HCT116 (cell line): ENCODE results near the gene GNAT1. TPM values are rescaled to one million over a fixed set of nuclear protein-coding genes. Genes with fewer than 3 reads are reported as not detected.

Source experiments
- ATAC-seq: fragments of 200-7000 bp; cut with Tn5 transposase; 2 replicates; pipeline ENCODE4 v1.9.1; 2020; ENCODE audit warnings: mild to moderate bottlenecking, moderate library complexity
- Bru-seq: library from RNA; stranded (reverse); fragments of 400-500 nt; gene quantifications from one replicate; lab custom pipeline; 2021; lab: Mats Ljungman, UMichigan
- BruChase-seq, 2 experiments: library from RNA; stranded (reverse); fragments of 400-500 nt; gene quantifications; one replicate each; lab custom pipeline; 2021; lab: Mats Ljungman, UMichigan
- BruUV-seq: library from RNA; stranded (reverse); fragments of 400-500 nt; replicated peaks from 2 replicates; lab custom pipeline; 2021; lab: Mats Ljungman, UMichigan
- CTCF ChIA-PET: fragments of 300-600 bp; sonication (Branson Sonifier 250); formaldehyde crosslinking; loops from one replicate; lab custom pipeline; 2021; ENCODE audit warnings: antibody characterized with exemption; lab: Charles Lee
- POLR2A ChIA-PET: fragments of 300-600, 350-600 bp; sonication (Branson Sonifier 250); formaldehyde crosslinking; loops from one replicate; lab custom pipeline; 2021; ENCODE audit warnings: antibody characterized with exemption; lab: Charles Lee
- RAD21 ChIA-PET, 2 experiments: fragments of 300-600 bp; sonication (Branson Sonifier 250); formaldehyde crosslinking; loops; one replicate each; lab custom pipeline; 2023; ENCODE audit warnings: low total read pairs in 2 of 2; ENCODE audit not compliant: uncharacterized antibody in 2 of 2, unreplicated experiment in 2 of 2, low non-redundant PET in 1 of 2; lab: Charles Lee
- DNase-seq: peaks from one replicate; pipeline ENCODE4 v3.0.0-alpha.2; 2010; ENCODE audit warnings: low read depth, low spot score
- H2AFZ ChIP-seq: fragments of 200-600 bp; shearing (Covaris generic), sonication (generic); 2 replicates; pipeline ENCODE4 v1.6.1; 2017; ENCODE audit warnings: low read depth, mixed run types, mixed read lengths, antibody characterized with exemption, low read length; ENCODE audit not compliant: poor library complexity, severe bottlenecking
- H3K27ac ChIP-seq: 2 replicates; pipeline ENCODE4 v1.5.1; 2012; ENCODE audit warnings: low read depth, low read length
- H3K27me3 ChIP-seq: fragments of 200-600 bp; sonication (generic); 2 replicates; pipeline ENCODE4 v1.6.1; 2016; ENCODE audit warnings: mixed run types, low read length, mixed read lengths; ENCODE audit not compliant: insufficient read depth
- H3K36me3 ChIP-seq, 2 experiments: fragments of 200-500 bp in 1 of 2; fragments of 200-600 bp in 1 of 2; sonication (Bioruptor generic) in 1 of 2; sonication (generic) in 1 of 2; 2 replicates each; pipeline versions ENCODE4 v1.5.1 to v1.6.1; 2014 to 2016; ENCODE audit warnings: low read length in 2 of 2, inconsistent platforms in 1 of 2, mixed read lengths in 1 of 2, mixed run types in 1 of 2; ENCODE audit not compliant: insufficient read depth in 2 of 2, control insufficient read depth in 1 of 2
- H3K4me1 ChIP-seq, 2 experiments: fragments of 200-600 bp in 1 of 2; sonication (generic) in 1 of 2; 2 replicates each; pipeline versions ENCODE4 v1.5.1 to v1.6.1; 2012 to 2017; ENCODE audit warnings: low read length in 2 of 2, inconsistent platforms in 1 of 2, mild to moderate bottlenecking in 1 of 2, mixed read lengths in 1 of 2, mixed run types in 1 of 2, moderate library complexity in 1 of 2; ENCODE audit not compliant: insufficient read depth in 2 of 2, control insufficient read depth in 1 of 2
- H3K4me2 ChIP-seq: fragments of 200-600 bp; sonication (generic); 2 replicates; pipeline ENCODE4 v1.6.1; 2017; ENCODE audit warnings: mixed run types, low read length, mixed read lengths
- H3K4me3 ChIP-seq, 2 experiments: fragments of 200-600 bp in 1 of 2; sonication (generic) in 1 of 2; replicated peaks in 1 of 2; 2 replicates each; pipeline ENCODE4 v1.5.1; 2011 to 2016; ENCODE audit warnings: low read length in 2 of 2, control low read depth in 1 of 2, low read depth in 1 of 2, mild to moderate bottlenecking in 1 of 2, mixed read lengths in 1 of 2, mixed run types in 1 of 2
- H3K79me2 ChIP-seq: fragments of 200-600 bp; sonication (generic); 2 replicates; pipeline ENCODE4 v1.6.1; 2017; ENCODE audit warnings: mild to moderate bottlenecking, mixed run types, low read length, moderate library complexity, mixed read lengths; ENCODE audit not compliant: insufficient read depth
- H3K9ac ChIP-seq: fragments of 200-600 bp; sonication (generic); 2 replicates; pipeline ENCODE4 v1.6.1; 2016; ENCODE audit warnings: low read length, mixed read lengths
- H3K9me2 ChIP-seq: fragments of 200-600 bp; sonication (generic), shearing (Covaris generic); 2 replicates; pipeline ENCODE4 v1.6.1; 2017; ENCODE audit warnings: mixed run types, mild to moderate bottlenecking, moderate library complexity; ENCODE audit not compliant: insufficient read depth
- H3K9me3 ChIP-seq, 2 experiments: fragments of 200-500 bp in 1 of 2; fragments of 200-600 bp in 1 of 2; sonication (Bioruptor generic) in 1 of 2; sonication (generic) in 1 of 2; 2 replicates each; pipeline ENCODE4 v1.6.1; 2014 to 2017; ENCODE audit warnings: low read length in 2 of 2, mixed read lengths in 2 of 2, inconsistent platforms in 1 of 2, low read depth in 1 of 2, mild to moderate bottlenecking in 1 of 2, mixed run types in 1 of 2, moderate library complexity in 1 of 2; ENCODE audit not compliant: control insufficient read depth in 1 of 2, insufficient read depth in 1 of 2
- H4K20me1 ChIP-seq: fragments of 200-600 bp; sonication (generic), shearing (Covaris generic); 2 replicates; pipeline ENCODE4 v1.6.1; 2017; ENCODE audit warnings: mixed run types, mild to moderate bottlenecking, moderate library complexity; ENCODE audit not compliant: insufficient read depth
- CEBPB ChIP-seq: IDR thresholded peaks from 2 replicates; pipeline ENCODE4 v1.6.1; 2012; ENCODE audit warnings: low read depth
- SRF ChIP-seq: IDR thresholded peaks from 2 replicates; pipeline ENCODE4 v1.6.1; 2012; ENCODE audit warnings: low read depth
- ZFX ChIP-seq: fragments of 450-650 bp; IDR thresholded peaks from 2 replicates; pipeline ENCODE4 v1.6.1; 2017
- intact Hi-C: fragments of 100-400 bp; cut with micrococcal nuclease; formaldehyde crosslinking; loops from 2 replicates; pipeline ENCODE4 v1.10.0; 2022
- long read RNA-seq: library from polyadenylated mRNA; unstranded; transcript quantifications from one replicate; pipeline ENCODE4 v2.0.0, GENCODE V29; 2021; ENCODE audit not compliant: unreplicated experiment
- polyA plus RNA-seq: library from polyadenylated mRNA; unstranded; fragments of >200 nt; gene quantifications from 2 replicates; pipeline ENCODE4 v1.2.1, GENCODE V29; 2012; ENCODE audit warnings: missing spikeins
- total RNA-seq: library from RNA; stranded (reverse); gene quantifications from one replicate; pipeline ENCODE4 v1.2.1, GENCODE V29; 2021; ENCODE audit not compliant: unreplicated experiment
- TF ChIP-seq, protein P1 (sequence below): IDR thresholded peaks from 2 replicates; pipeline ENCODE4 v1.6.1; 2011; ENCODE audit warnings: mild to moderate bottlenecking, low read length, moderate library complexity; ENCODE audit not compliant: insufficient replicate concordance; ENCODE audit errors: extremely low read depth
- TF ChIP-seq, protein P2 (sequence below): IDR thresholded peaks from 2 replicates; pipeline ENCODE4 v1.6.1; 2012

GNAT1 gene
- total RNA-seq (not detected), Bru-seq, nascent RNA (not detected), BruChase-seq, experiment 1, labeled RNA remaining after a 6-hour chase (not detected), BruChase-seq, experiment 2, labeled RNA remaining after a 2-hour chase (not detected)
- polyA plus RNA-seq = 0.13 and 0.30 TPM in 2 replicates
- long read RNA-seq = 0 reads

DNA sequence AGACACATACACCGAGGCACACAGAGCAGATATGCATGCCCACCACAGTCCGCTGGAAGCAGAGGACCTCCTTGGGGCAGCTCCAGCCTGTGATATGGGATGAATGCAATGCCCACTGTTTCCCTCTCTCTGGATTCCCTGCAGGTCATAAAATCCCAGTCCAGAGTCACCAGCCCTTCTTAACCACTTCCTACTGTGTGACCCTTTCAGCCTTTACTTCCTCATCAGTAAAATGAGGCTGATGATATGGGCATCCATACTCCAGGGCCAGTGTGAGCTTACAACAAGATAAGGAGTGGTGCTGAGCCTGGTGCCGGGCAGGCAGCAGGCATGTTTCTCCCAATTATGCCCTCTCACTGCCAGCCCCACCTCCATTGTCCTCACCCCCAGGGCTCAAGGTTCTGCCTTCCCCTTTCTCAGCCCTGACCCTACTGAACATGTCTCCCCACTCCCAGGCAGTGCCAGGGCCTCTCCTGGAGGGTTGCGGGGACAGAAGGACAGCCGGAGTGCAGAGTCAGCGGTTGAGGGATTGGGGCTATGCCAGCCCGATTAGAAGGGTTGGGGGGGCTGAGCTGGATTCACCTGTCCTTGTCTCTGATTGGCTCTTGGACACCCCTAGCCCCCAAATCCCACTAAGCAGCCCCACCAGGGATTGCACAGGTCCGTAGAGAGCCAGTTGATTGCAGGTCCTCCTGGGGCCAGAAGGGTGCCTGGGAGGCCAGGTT, at the start of gene GNAT1:
GNAT1 (plus strand) TSS at position 675 of the 725 bp plus-strand sequence. CDS start 116 bp downstream, outside the sequence.
- Histone ChIP-seq H3K9me2 (no peaks in the 10 kb centered on the region), H3K4me2 (no peak within 1 kb of the TSS), H3K36me3 (no peaks in the 10 kb centered on the region; a peak in 1 of 4 replicates), H3K4me3 (no peak within 1 kb of the TSS), H3K4me1 (peaks cover 8 to 26% of the 10 kb centered on the region in 2 experiments; a peak in 3 of 4 replicates), H3K9me3 (no peaks in the 10 kb centered on the region), H3K9ac (no peak within 1 kb of the TSS), H3K27ac (no peak within 1 kb of the TSS), H3K27me3 (no peaks in the 10 kb centered on the region), H2AFZ (no peak within 1 kb of the TSS), H3K79me2 (no peaks in the 10 kb centered on the region), H4K20me1 (no peaks in the 10 kb centered on the region)
- BruUV-seq = no TSS peak
- DNase-seq = no peak
- no peak for ATAC-seq
- ChIA-PET RAD21 (interaction anchor here in 1 of 2 experiments (0.6 kb wide), 1 partner anchor 67 kb away, joined by 3 read pairs; no protein-coding TSS in a partner anchor), CTCF (interaction anchor here (1.6 to 5.8 kb wide), 4 partner anchors 34 to 71 kb away, joined by 4 to 164 read pairs (median 10); no protein-coding TSS in a partner anchor), POLR2A (no interaction called here)
- intact Hi-C loops = no loop called here
- no peak for TF ChIP-seq CEBPB
- TF ChIP-seq SRF = no peak
- TF ChIP-seq ZFX = no peak
- TF ChIP-seq, protein P1, sequence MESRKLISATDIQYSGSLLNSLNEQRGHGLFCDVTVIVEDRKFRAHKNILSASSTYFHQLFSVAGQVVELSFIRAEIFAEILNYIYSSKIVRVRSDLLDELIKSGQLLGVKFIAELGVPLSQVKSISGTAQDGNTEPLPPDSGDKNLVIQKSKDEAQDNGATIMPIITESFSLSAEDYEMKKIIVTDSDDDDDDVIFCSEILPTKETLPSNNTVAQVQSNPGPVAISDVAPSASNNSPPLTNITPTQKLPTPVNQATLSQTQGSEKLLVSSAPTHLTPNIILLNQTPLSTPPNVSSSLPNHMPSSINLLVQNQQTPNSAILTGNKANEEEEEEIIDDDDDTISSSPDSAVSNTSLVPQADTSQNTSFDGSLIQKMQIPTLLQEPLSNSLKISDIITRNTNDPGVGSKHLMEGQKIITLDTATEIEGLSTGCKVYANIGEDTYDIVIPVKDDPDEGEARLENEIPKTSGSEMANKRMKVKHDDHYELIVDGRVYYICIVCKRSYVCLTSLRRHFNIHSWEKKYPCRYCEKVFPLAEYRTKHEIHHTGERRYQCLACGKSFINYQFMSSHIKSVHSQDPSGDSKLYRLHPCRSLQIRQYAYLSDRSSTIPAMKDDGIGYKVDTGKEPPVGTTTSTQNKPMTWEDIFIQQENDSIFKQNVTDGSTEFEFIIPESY = no peak
- TF ChIP-seq, protein P2, sequence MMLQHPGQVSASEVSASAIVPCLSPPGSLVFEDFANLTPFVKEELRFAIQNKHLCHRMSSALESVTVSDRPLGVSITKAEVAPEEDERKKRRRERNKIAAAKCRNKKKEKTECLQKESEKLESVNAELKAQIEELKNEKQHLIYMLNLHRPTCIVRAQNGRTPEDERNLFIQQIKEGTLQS = no peak
